Measurements from ENCODE around the gene FAM13C. TPM values are rescaled to one million over a fixed set of nuclear protein-coding genes. Genes with fewer than 3 reads are reported as not detected.

Gene FAM13C
- total and polyA plus RNA-seq, 2 of the 4 experiments (the other 2 are of a cell fraction): 1.6 to 2.9 TPM

GRCh38 chr10:59270492-59270891 is 91.9 kb downstream of the FAM13C start:
- no peaks in the 10 kb centered on the region for H3K9me1 ChIP-seq (ENCODE audit: insufficient read depth, low read length)
- H2AK9ac ChIP-seq (replicated peaks; ENCODE audit: low read depth, low read length, poor library complexity): no peak overlapping the region
- no peak for ATAC-seq (ENCODE audit: low read depth)
- H2BK20ac ChIP-seq (ENCODE audit: low read depth, low read length): no peak overlapping the region
- H3K4me1 ChIP-seq (ENCODE audit: control insufficient read depth, insufficient read depth, low read length): peaks cover 2% of the 10 kb centered on the region; the same call in 1 of the 2 replicates
- no peak for TF ChIP-seq FOS (IDR thresholded peaks at IDR 0.05; ENCODE audit: low read depth, low read length)
- no peak for TF ChIP-seq RAD21 (IDR thresholded peaks at IDR 0.05; ENCODE audit: low read length)
- TF ChIP-seq CHD1 (IDR thresholded peaks at IDR 0.05; ENCODE audit: low read depth, low read length): no peak
- TF ChIP-seq RFX5 (IDR thresholded peaks at IDR 0.05; ENCODE audit: low read depth, low read length): no peak
- TF ChIP-seq MAZ (IDR thresholded peaks at IDR 0.05; ENCODE audit: borderline replicate concordance, low read depth, low read length): no peak
- no peak for TF ChIP-seq NFE2L2 (IDR thresholded peaks at IDR 0.05; ENCODE audit: low read depth, low read length)
- no peak for TF ChIP-seq POLR2A (IDR thresholded peaks at IDR 0.05; ENCODE audit: low read depth, low read length)
- no peak for TF ChIP-seq BHLHE40 (IDR thresholded peaks at IDR 0.05; ENCODE audit: low read depth, low read length)
- TF ChIP-seq CTCF (conservative IDR thresholded peaks at IDR 0.05; ENCODE audit: low read depth, low read length): no peak
- TF ChIP-seq SMC3 (IDR thresholded peaks at IDR 0.05; ENCODE audit: low read depth, low read length): no peak
- TF ChIP-seq USF2 (IDR thresholded peaks at IDR 0.05; ENCODE audit: low read depth, low read length): no peak
- TF ChIP-seq CEBPB (IDR thresholded peaks at IDR 0.05; ENCODE audit: low read depth, low read length): no peak
- TF ChIP-seq MAFK (IDR thresholded peaks at IDR 0.05; ENCODE audit: low read depth, low read length): no peak
- TF ChIP-seq RCOR1 (IDR thresholded peaks at IDR 0.05; ENCODE audit: insufficient replicate concordance, low read length): no peak
- TF ChIP-seq MXI1 (IDR thresholded peaks at IDR 0.05; ENCODE audit: borderline replicate concordance, low read depth, low read length): no peak
- TF ChIP-seq ELK1 (IDR thresholded peaks at IDR 0.05; ENCODE audit: borderline replicate concordance, low read depth, low read length): no peak
- H3K4me3 ChIP-seq (ENCODE audit: insufficient read depth, low read depth, low read length): no peak overlapping the region
- in situ Hi-C loops (cut with MboI; ENCODE audit: low sequenced_read_pairs) (no loop called here), intact Hi-C loops (cut with micrococcal nuclease) (no loop called here), dilution Hi-C loops (cut with HindIII; ENCODE audit: low sequenced_read_pairs, unreplicated experiment) (no loop called here)
- no peak overlapping the region for H3K9ac ChIP-seq (ENCODE audit: low read depth, low read length)
- no peak overlapping the region for H2AK5ac ChIP-seq (ENCODE audit: low read depth, low read length)
- no peak overlapping the region for H3K14ac ChIP-seq (replicated peaks; ENCODE audit: low read depth, low read length)
- no peak overlapping the region for H2BK15ac ChIP-seq (ENCODE audit: low read depth, low read length)
- CTCF ChIA-PET: no interaction called here
- H4K91ac ChIP-seq (ENCODE audit: insufficient read depth, low read depth, low read length): no peak overlapping the region
- BruUV-seq (replicated peaks): no TSS peak
- no peak overlapping the region for H4K5ac ChIP-seq (ENCODE audit: low read depth, low read length)
- H2BK5ac ChIP-seq (ENCODE audit: low read depth, low read length, poor library complexity, severe bottlenecking): no peak overlapping the region
- H3K9me3 ChIP-seq (ENCODE audit: control insufficient read depth, insufficient read depth, low read length): no peaks in the 10 kb centered on the region
- H3K79me1 ChIP-seq (ENCODE audit: low read depth in 1 of 2, low read length in 2 of 2): no peaks in the 10 kb centered on the region
- no peak overlapping the region for H3K4ac ChIP-seq (ENCODE audit: low read depth, low read length)
- H3K36me3 ChIP-seq (ENCODE audit: control insufficient read depth, insufficient read depth, low read length): no peaks in the 10 kb centered on the region
- no peak overlapping the region for H2AFZ ChIP-seq (replicated peaks; ENCODE audit: low read length, poor library complexity)
- H3K27me3 ChIP-seq (ENCODE audit: control insufficient read depth, insufficient read depth, low read length): no peaks in the 10 kb centered on the region
- H3K56ac ChIP-seq (ENCODE audit: extremely low read depth, insufficient read depth, low read length): no peak overlapping the region
- no peak overlapping the region for H3K27ac ChIP-seq (ENCODE audit: insufficient read depth, low read length)
- H2BK120ac ChIP-seq (ENCODE audit: low read depth, low read length): no peak overlapping the region
- H3K4me2 ChIP-seq (ENCODE audit: low read depth, low read length): no peak overlapping the region
- H4K20me1 ChIP-seq (ENCODE audit: insufficient read depth, low read length): no peaks in the 10 kb centered on the region
- WGBS, 2 experiments (ENCODE audit: extremely low coverage in 2 of 2, insufficient read length in 1 of 2): no CpG with 5 or more reads among the region's 3 CpGs
- POLR2A ChIA-PET (ENCODE audit: unreplicated experiment): no interaction called here
- no peak overlapping the region for H3K18ac ChIP-seq (ENCODE audit: low read depth, low read length)
- H3K23ac ChIP-seq (ENCODE audit: low read depth, low read length): no peak overlapping the region
- no peak overlapping the region for H4K8ac ChIP-seq (ENCODE audit: low read depth in 2 of 2, low read length in 2 of 2)
- DNase-seq: no peak
